HL-60 (cell line): ENCODE data around the gene PACS1.

Experiments
- POLR2AphosphoS5 ChIP-seq: IDR thresholded peaks from 2 replicates; pipeline ENCODE4 v1.6.1; 2012; ENCODE audit warnings: low read depth
- TF ChIP-seq, protein P1 (sequence below): IDR thresholded peaks from one replicate; pipeline ENCODE4 v1.5.1; 2011; ENCODE audit warnings: low read length, control low read depth, inconsistent platforms; ENCODE audit not compliant: insufficient read depth
- TF ChIP-seq, protein P2 (sequence below): IDR thresholded peaks from 2 replicates; pipeline ENCODE4 v1.6.1; 2012; ENCODE audit warnings: low read depth; ENCODE audit not compliant: insufficient replicate concordance

DNA sequence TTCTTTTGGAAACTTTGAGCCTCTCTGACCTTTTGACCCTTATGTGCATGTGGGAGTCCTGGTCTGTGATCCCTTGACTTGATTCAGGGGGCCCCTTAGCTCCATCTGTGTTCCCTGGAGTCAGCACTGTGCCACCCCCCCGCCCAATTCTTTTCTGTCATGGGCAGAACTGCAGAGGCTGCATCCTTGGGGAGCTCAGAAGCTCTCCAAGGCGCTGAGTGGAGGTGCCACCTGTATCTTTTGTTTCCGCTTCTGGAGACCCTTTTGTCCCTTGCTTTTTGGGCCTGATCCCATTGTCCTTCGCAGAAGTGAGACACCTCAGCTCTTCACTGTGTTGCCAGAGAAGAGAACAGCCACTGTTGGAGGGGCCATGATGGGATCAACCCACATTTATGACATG is 2.4 kb upstream of the PACS1 start:
- TF ChIP-seq, protein P1, sequence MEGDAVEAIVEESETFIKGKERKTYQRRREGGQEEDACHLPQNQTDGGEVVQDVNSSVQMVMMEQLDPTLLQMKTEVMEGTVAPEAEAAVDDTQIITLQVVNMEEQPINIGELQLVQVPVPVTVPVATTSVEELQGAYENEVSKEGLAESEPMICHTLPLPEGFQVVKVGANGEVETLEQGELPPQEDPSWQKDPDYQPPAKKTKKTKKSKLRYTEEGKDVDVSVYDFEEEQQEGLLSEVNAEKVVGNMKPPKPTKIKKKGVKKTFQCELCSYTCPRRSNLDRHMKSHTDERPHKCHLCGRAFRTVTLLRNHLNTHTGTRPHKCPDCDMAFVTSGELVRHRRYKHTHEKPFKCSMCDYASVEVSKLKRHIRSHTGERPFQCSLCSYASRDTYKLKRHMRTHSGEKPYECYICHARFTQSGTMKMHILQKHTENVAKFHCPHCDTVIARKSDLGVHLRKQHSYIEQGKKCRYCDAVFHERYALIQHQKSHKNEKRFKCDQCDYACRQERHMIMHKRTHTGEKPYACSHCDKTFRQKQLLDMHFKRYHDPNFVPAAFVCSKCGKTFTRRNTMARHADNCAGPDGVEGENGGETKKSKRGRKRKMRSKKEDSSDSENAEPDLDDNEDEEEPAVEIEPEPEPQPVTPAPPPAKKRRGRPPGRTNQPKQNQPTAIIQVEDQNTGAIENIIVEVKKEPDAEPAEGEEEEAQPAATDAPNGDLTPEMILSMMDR = no peak
- TF ChIP-seq, protein P2, sequence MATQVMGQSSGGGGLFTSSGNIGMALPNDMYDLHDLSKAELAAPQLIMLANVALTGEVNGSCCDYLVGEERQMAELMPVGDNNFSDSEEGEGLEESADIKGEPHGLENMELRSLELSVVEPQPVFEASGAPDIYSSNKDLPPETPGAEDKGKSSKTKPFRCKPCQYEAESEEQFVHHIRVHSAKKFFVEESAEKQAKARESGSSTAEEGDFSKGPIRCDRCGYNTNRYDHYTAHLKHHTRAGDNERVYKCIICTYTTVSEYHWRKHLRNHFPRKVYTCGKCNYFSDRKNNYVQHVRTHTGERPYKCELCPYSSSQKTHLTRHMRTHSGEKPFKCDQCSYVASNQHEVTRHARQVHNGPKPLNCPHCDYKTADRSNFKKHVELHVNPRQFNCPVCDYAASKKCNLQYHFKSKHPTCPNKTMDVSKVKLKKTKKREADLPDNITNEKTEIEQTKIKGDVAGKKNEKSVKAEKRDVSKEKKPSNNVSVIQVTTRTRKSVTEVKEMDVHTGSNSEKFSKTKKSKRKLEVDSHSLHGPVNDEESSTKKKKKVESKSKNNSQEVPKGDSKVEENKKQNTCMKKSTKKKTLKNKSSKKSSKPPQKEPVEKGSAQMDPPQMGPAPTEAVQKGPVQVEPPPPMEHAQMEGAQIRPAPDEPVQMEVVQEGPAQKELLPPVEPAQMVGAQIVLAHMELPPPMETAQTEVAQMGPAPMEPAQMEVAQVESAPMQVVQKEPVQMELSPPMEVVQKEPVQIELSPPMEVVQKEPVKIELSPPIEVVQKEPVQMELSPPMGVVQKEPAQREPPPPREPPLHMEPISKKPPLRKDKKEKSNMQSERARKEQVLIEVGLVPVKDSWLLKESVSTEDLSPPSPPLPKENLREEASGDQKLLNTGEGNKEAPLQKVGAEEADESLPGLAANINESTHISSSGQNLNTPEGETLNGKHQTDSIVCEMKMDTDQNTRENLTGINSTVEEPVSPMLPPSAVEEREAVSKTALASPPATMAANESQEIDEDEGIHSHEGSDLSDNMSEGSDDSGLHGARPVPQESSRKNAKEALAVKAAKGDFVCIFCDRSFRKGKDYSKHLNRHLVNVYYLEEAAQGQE = no peak
- TF ChIP-seq POLR2AphosphoS5 = no peak
